GM12878 (cell line): ENCODE results near the gene LEFTY1. TPM values are rescaled to one million over a fixed set of nuclear protein-coding genes. Genes with fewer than 3 reads are reported as not detected.

Source experiments
- ATAC-seq: fragments of 200-7000 bp; cut with Tn5 transposase; 3 replicates; pipeline ENCODE4 v1.9.1; 2020; ENCODE audit warnings: mild to moderate bottlenecking, moderate library complexity
- BruUV-seq: library from RNA; stranded (reverse); fragments of 400-500 nt; replicated peaks from 2 replicates; lab custom pipeline; 2021; lab: Mats Ljungman, UMichigan
- CTCF ChIA-PET: fragments of 300-600 bp; sonication (Branson Sonifier 250); formaldehyde crosslinking; extraction: SDS; loops from one replicate; lab custom pipeline; 2021; ENCODE audit warnings: inconsistent platforms; lab: Yijun Ruan, JAX
- POLR2A ChIA-PET: fragments of 350-600 bp; formaldehyde crosslinking; extraction: SDS; loops from one replicate; lab custom pipeline; 2021; ENCODE audit warnings: inconsistent platforms; lab: Charles Lee
- RAD21 ChIA-PET: fragments of 300-600 bp; sonication (Branson Sonifier 250); formaldehyde crosslinking; loops from one replicate; lab custom pipeline; 2023; ENCODE audit warnings: antibody characterized with exemption; ENCODE audit not compliant: unreplicated experiment; lab: Charles Lee
- SMC1A ChIA-PET: fragments of 300-600 bp; sonication (Branson Sonifier 250); formaldehyde crosslinking; loops from one replicate; lab custom pipeline; 2023; ENCODE audit not compliant: unreplicated experiment, uncharacterized antibody; lab: Charles Lee
- DNase-seq: peaks from one replicate; pipeline ENCODE4 v3.0.0-alpha.2; 2011; ENCODE audit warnings: low read depth, low spot score
- FAIRE-seq: peaks from 3 replicates; lab custom pipeline; 2011; peaks lifted over from hg19 to GRCh38; lab: Jason Lieb, UNC
- H2AFZ ChIP-seq: 2 replicates; pipeline ENCODE4 v1.6.0; 2011; ENCODE audit warnings: low read depth, low read length, control low read depth; ENCODE audit not compliant: control insufficient read depth
- H3K27ac ChIP-seq: 2 replicates; pipeline ENCODE4 v1.5.1; 2011; ENCODE audit warnings: control low read depth; ENCODE audit not compliant: control insufficient read depth, insufficient read depth
- H3K27me3 ChIP-seq, 2 experiments: replicated peaks in 1 of 2; 2 replicates each; pipeline versions ENCODE4 v1.6.0 to v1.6.1; 2011; ENCODE audit warnings: low read length in 1 of 2; ENCODE audit not compliant: control insufficient read depth in 2 of 2, insufficient read depth in 2 of 2
- H3K36me3 ChIP-seq, 2 experiments: 2 replicates each; pipeline ENCODE4 v1.5.1; 2011; ENCODE audit warnings: low read length in 1 of 2; ENCODE audit not compliant: control insufficient read depth in 2 of 2, insufficient read depth in 2 of 2
- H3K4me1 ChIP-seq: 2 replicates; pipeline ENCODE4 v1.6.1; 2011; ENCODE audit warnings: mild to moderate bottlenecking, low read length, moderate library complexity, mixed read lengths; ENCODE audit not compliant: control insufficient read depth, insufficient read depth
- H3K4me2 ChIP-seq: 2 replicates; pipeline ENCODE4 v1.6.0; 2011; ENCODE audit warnings: control low read depth; ENCODE audit not compliant: control insufficient read depth, insufficient read depth
- H3K4me3 ChIP-seq: fragments of 200-600 bp; sonication (generic); 2 replicates; pipeline ENCODE4 v1.5.1; 2016
- H3K79me2 ChIP-seq: 2 replicates; pipeline ENCODE4 v1.6.0; 2011; ENCODE audit warnings: low read length; ENCODE audit not compliant: control insufficient read depth, insufficient read depth
- H3K9ac ChIP-seq: 2 replicates; pipeline ENCODE4 v1.8.0; 2011; ENCODE audit warnings: low read length, control low read depth, mixed read lengths; ENCODE audit not compliant: control insufficient read depth, insufficient read depth
- H3K9me3 ChIP-seq: replicated peaks from 3 replicates; pipeline ENCODE4 v1.5.1; 2011; ENCODE audit warnings: mild to moderate bottlenecking, low read length; ENCODE audit not compliant: control insufficient read depth, insufficient read depth
- H4K20me1 ChIP-seq: 2 replicates; pipeline ENCODE4 v1.6.0; 2011; ENCODE audit not compliant: control insufficient read depth, insufficient read depth
- BMI1 ChIP-seq: fragments of 450-650 bp; IDR thresholded peaks from 2 replicates; pipeline ENCODE4 v1.6.1; 2016; ENCODE audit warnings: mild to moderate bottlenecking, moderate library complexity, borderline replicate concordance
- CTCF ChIP-seq, 3 experiments: IDR thresholded peaks in 2 of 3; conservative IDR thresholded peaks in 1 of 3; 2 replicates each; pipeline ENCODE4 v1.5.1; 2011; ENCODE audit warnings: low read depth in 3 of 3, low read length in 3 of 3, mild to moderate bottlenecking in 3 of 3, control low read depth in 2 of 3, moderate library complexity in 2 of 3, inconsistent platforms in 1 of 3, mixed read lengths in 1 of 3; ENCODE audit not compliant: control insufficient read depth in 2 of 3, insufficient read depth in 1 of 3; ENCODE audit errors: extremely low read depth in 1 of 3
- IKZF1 ChIP-seq: fragments of 450-650 bp; conservative IDR thresholded peaks from 2 replicates; pipeline ENCODE4 v1.6.1; 2017; ENCODE audit warnings: antibody characterized with exemption, mild to moderate bottlenecking
- NR2C2 ChIP-seq: IDR thresholded peaks from 2 replicates; pipeline ENCODE4 v1.6.1; 2011; ENCODE audit warnings: borderline replicate concordance, low read depth; ENCODE audit not compliant: control insufficient read depth, insufficient read length
- NRF1 ChIP-seq: conservative IDR thresholded peaks from 2 replicates; pipeline ENCODE4 v1.6.1; 2011; ENCODE audit warnings: mild to moderate bottlenecking, low read depth, low read length, improper control_type of control experiment
- PBX3 ChIP-seq: IDR thresholded peaks from 2 replicates; pipeline ENCODE4 v1.6.1; 2011; ENCODE audit warnings: mild to moderate bottlenecking, low read depth, low read length, moderate library complexity; ENCODE audit not compliant: insufficient replicate concordance
- TAF1 ChIP-seq: IDR thresholded peaks from 2 replicates; pipeline ENCODE4 v1.6.1; 2011; ENCODE audit warnings: mild to moderate bottlenecking, low read depth, low read length, borderline replicate concordance
- ZBTB33 ChIP-seq: fragments of 450-650 bp; IDR thresholded peaks from 2 replicates; pipeline ENCODE4 v1.6.1; 2017; ENCODE audit warnings: mild to moderate bottlenecking
- WGBS: methylation state at CpG from one replicate; pipeline ENCODE4 v1.1.6; 2016; ENCODE audit warnings: low lambda C conversion rate; ENCODE audit not compliant: insufficient replicate concordance, insufficient coverage; ENCODE audit errors: missing lambda C conversion rate; 5-methylcytosine and 5-hydroxymethylcytosine counted together
- in situ Hi-C: fragments of 300-500 bp; cut with MboI; formaldehyde crosslinking; loops from 9 replicates; pipeline ENCODE4 v1.14.3; 2018; ENCODE audit warnings: mixed read lengths
- intact Hi-C: fragments of 100-400 bp; cut with micrococcal nuclease; formaldehyde crosslinking; loops from one replicate; pipeline ENCODE4 v1.14.2; 2022; ENCODE audit not compliant: unreplicated experiment
- polyA plus RNA-seq, 11 experiments: library from polyadenylated mRNA; depleted of rRNA in 4 of 11; unstranded in 6 of 11; stranded (reverse) in 5 of 11; fragments of >200 nt; fragmentation: Nextera tagmentation in 4 of 11; fragmentation: Illumina TruSeq in 1 of 11; extraction: Ambion mirVana in 4 of 11; extraction: Trizol in 1 of 11; gene quantifications; 1 replicate in 1 of 11; 2 replicates in 10 of 11; pipeline versions ENCODE4 v1.2.1 to v1.2.3, GENCODE V29; 2011 to 2016; ENCODE audit warnings: inconsistent platforms in 2 of 11, missing spikeins in 2 of 11, low read depth in 1 of 11
- total RNA-seq, 4 experiments: library from RNA; depleted of rRNA in 3 of 4; stranded (reverse); fragments of >200 nt in 3 of 4; fragmentation: Illumina TruSeq in 1 of 4; extraction: Trizol in 1 of 4; gene quantifications; 2 replicates each; pipeline versions ENCODE4 v1.2.1 to v1.2.3, GENCODE V29; 2013 to 2021
- TF ChIP-seq, protein P1 (sequence below): fragments of 450-650 bp; IDR thresholded peaks from 2 replicates; pipeline ENCODE4 v1.6.1; 2014; ENCODE audit warnings: mild to moderate bottlenecking
- TF ChIP-seq, protein P2 (sequence below): fragments of 450-650 bp; IDR thresholded peaks from 2 replicates; pipeline ENCODE4 v1.6.1; 2018; ENCODE audit warnings: borderline replicate concordance, mild to moderate bottlenecking; ENCODE audit not compliant: partially characterized antibody

LEFTY1 gene
- total and polyA plus RNA-seq, 10 of the 15 experiments (the other 5 are each of a cell fraction or from before 2014, with no cell fraction given): 0.06 TPM; not detected in 8

DNA sequence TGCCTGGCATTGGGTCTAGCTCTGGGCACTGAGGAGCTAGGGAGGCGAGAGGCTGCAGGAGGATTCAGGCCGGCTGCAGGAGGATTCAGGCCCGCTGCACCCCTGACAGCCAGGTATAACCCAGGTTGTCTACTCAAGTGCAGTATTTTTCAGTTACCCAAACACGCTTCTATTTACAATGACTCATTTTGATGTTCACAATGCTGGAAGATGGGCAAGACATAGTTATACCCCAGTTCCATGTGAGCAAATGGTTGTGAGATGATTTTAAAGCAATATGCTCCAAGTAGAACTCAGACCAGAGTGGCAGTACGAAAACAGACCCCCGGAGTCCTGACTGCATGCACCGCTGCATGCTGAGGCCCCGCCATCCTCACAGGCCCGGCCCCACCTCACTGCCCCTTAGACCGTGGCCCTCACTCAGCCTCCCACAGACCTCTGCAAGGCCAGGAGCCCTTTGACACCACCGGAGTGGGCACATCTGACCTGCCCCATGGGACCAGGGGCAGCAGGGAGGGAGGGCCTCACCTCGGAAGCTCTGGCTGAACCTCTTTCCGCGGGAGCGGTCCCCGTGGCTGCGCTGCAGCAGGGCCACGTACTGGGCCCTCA, 553 bp downstream of the LEFTY1 start:
- Histone ChIP-seq H4K20me1 (no peaks in the 10 kb centered on the region), H3K27me3 (no peaks in the 10 kb centered on the region), H3K36me3 (no peaks in the 10 kb centered on the region), H3K79me2 (no peaks in the 10 kb centered on the region), H3K4me3 (no peak overlapping the region), H3K4me2 (no peak overlapping the region), H3K4me1 (0 out of 2 replicates have a peak, but pooled peaks cover 3% of the 10 kb centered on the region), H3K27ac (no peak overlapping the region), H3K9ac (no peak overlapping the region), H2AFZ (no peak overlapping the region), H3K9me3 (no peaks in the 10 kb centered on the region)
- DNase-seq (no peak), FAIRE-seq (no peak), ATAC-seq (no peak)
- WGBS: 53% methylated on average over 17 of the region's 18 CpGs
- POLR2A ChIA-PET: no interaction called here
- SMC1A ChIA-PET: no interaction called here
- RAD21 ChIA-PET: interaction anchor here (1.0 kb wide), 1 partner anchor 111 kb away, joined by 3 read pairs; the partner anchor contains the start of gene SRP9
- intact Hi-C loops: no loop called here
- CTCF ChIA-PET: no interaction called here
- BruUV-seq: no TSS peak
- in situ Hi-C loops: no loop called here
- no peak for TF ChIP-seq CTCF (IDR thresholded peaks at IDR 0.05 in 2 of 3, conservative IDR thresholded peaks at IDR 0.05 in 1 of 3; ENCODE audit: control insufficient read depth in 2 of 3, extremely low read depth in 1 of 3, insufficient read depth in 1 of 3, low read depth in 3 of 3, low read length in 3 of 3)
- TF ChIP-seq NRF1: no peak
- no peak for TF ChIP-seq ZBTB33
- no peak for TF ChIP-seq BMI1
- no peak for TF ChIP-seq TAF1
- no peak for TF ChIP-seq PBX3
- TF ChIP-seq, protein P1, sequence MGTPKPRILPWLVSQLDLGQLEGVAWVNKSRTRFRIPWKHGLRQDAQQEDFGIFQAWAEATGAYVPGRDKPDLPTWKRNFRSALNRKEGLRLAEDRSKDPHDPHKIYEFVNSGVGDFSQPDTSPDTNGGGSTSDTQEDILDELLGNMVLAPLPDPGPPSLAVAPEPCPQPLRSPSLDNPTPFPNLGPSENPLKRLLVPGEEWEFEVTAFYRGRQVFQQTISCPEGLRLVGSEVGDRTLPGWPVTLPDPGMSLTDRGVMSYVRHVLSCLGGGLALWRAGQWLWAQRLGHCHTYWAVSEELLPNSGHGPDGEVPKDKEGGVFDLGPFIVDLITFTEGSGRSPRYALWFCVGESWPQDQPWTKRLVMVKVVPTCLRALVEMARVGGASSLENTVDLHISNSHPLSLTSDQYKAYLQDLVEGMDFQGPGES: no peak
- TF ChIP-seq, protein P2, sequence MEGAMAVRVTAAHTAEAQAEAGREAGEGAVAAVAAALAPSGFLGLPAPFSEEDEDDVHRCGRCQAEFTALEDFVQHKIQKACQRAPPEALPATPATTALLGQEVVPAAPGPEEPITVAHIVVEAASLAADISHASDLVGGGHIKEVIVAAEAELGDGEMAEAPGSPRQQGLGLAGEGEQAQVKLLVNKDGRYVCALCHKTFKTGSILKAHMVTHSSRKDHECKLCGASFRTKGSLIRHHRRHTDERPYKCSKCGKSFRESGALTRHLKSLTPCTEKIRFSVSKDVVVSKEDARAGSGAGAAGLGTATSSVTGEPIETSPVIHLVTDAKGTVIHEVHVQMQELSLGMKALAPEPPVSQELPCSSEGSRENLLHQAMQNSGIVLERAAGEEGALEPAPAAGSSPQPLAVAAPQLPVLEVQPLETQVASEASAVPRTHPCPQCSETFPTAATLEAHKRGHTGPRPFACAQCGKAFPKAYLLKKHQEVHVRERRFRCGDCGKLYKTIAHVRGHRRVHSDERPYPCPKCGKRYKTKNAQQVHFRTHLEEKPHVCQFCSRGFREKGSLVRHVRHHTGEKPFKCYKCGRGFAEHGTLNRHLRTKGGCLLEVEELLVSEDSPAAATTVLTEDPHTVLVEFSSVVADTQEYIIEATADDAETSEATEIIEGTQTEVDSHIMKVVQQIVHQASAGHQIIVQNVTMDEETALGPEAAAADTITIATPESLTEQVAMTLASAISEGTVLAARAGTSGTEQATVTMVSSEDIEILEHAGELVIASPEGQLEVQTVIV: no peak
- no peak for TF ChIP-seq NR2C2
- no peak for TF ChIP-seq IKZF1
